Mucosa of descending colon (tissue), 3 donors: ENCODE measurements around the gene RMND5A. TPM values are rescaled to one million over a fixed set of nuclear protein-coding genes. Genes with fewer than 3 reads are reported as not detected.

Source experiments
- ATAC-seq: fragments of 200-7000 bp; cut with Tn5 transposase; one replicate; pipeline ENCODE4 v1.9.1; 2020; ENCODE audit warnings: mild to moderate bottlenecking, moderate library complexity
- DNase-seq, 3 donors: peaks; one replicate each; pipeline ENCODE4 v3.0.0-alpha.2; 2020
- H3K36me3 ChIP-seq: fragments of 200-600 bp; one replicate; pipeline ENCODE4 v1.8.0; 2021; ENCODE audit warnings: low read depth, mild to moderate bottlenecking
- H3K4me1 ChIP-seq: fragments of 200-600 bp; one replicate; pipeline ENCODE4 v1.8.0; 2021; ENCODE audit warnings: low read depth, mild to moderate bottlenecking
- H3K4me3 ChIP-seq: fragments of 200-600 bp; one replicate; pipeline ENCODE4 v1.8.0; 2021; ENCODE audit warnings: mild to moderate bottlenecking
- H3K9me3 ChIP-seq: fragments of 200-600 bp; one replicate; pipeline ENCODE4 v1.8.0; 2021; ENCODE audit warnings: mild to moderate bottlenecking
- CTCF ChIP-seq: fragments of 200-600 bp; IDR thresholded peaks from one replicate; pipeline ENCODE4 v1.8.0; 2022; ENCODE audit warnings: antibody characterized with exemption, mild to moderate bottlenecking
- intact Hi-C, 2 donors: fragments of 100-400 bp; cut with DNase I in 1 of 2; cut with micrococcal nuclease in 1 of 2; formaldehyde crosslinking; loops; one replicate each; pipeline versions ENCODE4 v1.11.0 to v1.11.1; 2022; cut with DNase I, micrococcal nuclease
- total RNA-seq, 3 donors: library from RNA; stranded (reverse); fragmentation: NEBNext Ultra II Directional in 2 of 3; extraction: Animal tissue kit (Norgen Biotek cat#: 25700) in 2 of 3; gene quantifications; one replicate each; pipeline versions ENCODE4 v1.2.1 to v1.2.4, GENCODE V29; 2021 to 2023
- donor health status: DM: no; HTN: no; CAD: no; lungs with moderate emphysema.
- donor health status: DM: no; HTN: no; CAD: no.
- donor health status: DM: no; HTN: yes; CAD: no.

The RMND5A gene
- total RNA-seq, 3 donors from 2014 or later, result 69.2 to 93.0 (median 73.8) TPM

GRCh38 chr2:86806059-86806857, 86.2 kb downstream of the RMND5A start:
- Histone ChIP-seq H3K4me3 (no peak overlapping the region), H3K4me1 (peaks cover 20% of the 10 kb centered on the region), H3K36me3 (no peaks in the 10 kb centered on the region), H3K9me3 (no peaks in the 10 kb centered on the region)
- intact Hi-C loops, result no loop called here
- ATAC-seq (no peak), DNase-seq (no peak)
- TF ChIP-seq CTCF, result no peak

GRCh38 chr2:86807133-86807467, 87.0 kb downstream of the RMND5A start:
- H3K9me3 ChIP-seq, result no peaks in the 10 kb centered on the region
- peaks cover 20% of the 10 kb centered on the region for H3K4me1 ChIP-seq
- ATAC-seq, result no peak
- intact Hi-C loops, result no loop called here
- H3K4me3 ChIP-seq, result no peak overlapping the region
- no peak for TF ChIP-seq CTCF
- DNase-seq, result no peak
- H3K36me3 ChIP-seq, result no peaks in the 10 kb centered on the region

- Histone ChIP-seq H3K9me3 (no peaks in the 10 kb centered on the region), H3K4me1 (peaks cover 20% of the 10 kb centered on the region), H3K4me3 (no peak overlapping the region), H3K36me3 (no peaks in the 10 kb centered on the region)
- intact Hi-C loops, result no loop called here
- no peak for TF ChIP-seq CTCF
- peak; percentile 68 for ATAC-seq
- peak; percentile 61 to 78 (median 70) for DNase-seq
Measured at GRCh38 chr2:86807468-86808275, 87.6 kb downstream of the RMND5A start.

- peaks cover 20% of the 10 kb centered on the region for H3K4me1 ChIP-seq
- DNase-seq (peak; percentile 90 to 96 (median 91)), ATAC-seq (peak; percentile 97)
- H3K4me3 ChIP-seq, result no peak overlapping the region
- no peaks in the 10 kb centered on the region for H3K36me3 ChIP-seq
- TF ChIP-seq CTCF, result peak; percentile 81
- H3K9me3 ChIP-seq, result no peaks in the 10 kb centered on the region
- intact Hi-C loops, result no loop called here
Measured at GRCh38 chr2:86808315-86809161, 88.4 kb downstream of the RMND5A start.

- Histone ChIP-seq H3K4me1 (peaks cover 20% of the 10 kb centered on the region), H3K9me3 (no peaks in the 10 kb centered on the region), H3K36me3 (no peaks in the 10 kb centered on the region), H3K4me3 (no peak overlapping the region)
- intact Hi-C loops, result no loop called here
- no peak for ATAC-seq
- no peak for TF ChIP-seq CTCF
- no peak for DNase-seq
Measured at GRCh38 chr2:86809481-86810121, 89.5 kb downstream of the RMND5A start.
